ENCODE results near the gene ATF3. TPM values are rescaled to one million over a fixed set of nuclear protein-coding genes. Genes with fewer than 3 reads are reported as not detected.

Gene ATF3
- total RNA-seq, 4 donors from 2014 or later, result 1.8 to 42.6 (median 24.4) TPM

DNA sequence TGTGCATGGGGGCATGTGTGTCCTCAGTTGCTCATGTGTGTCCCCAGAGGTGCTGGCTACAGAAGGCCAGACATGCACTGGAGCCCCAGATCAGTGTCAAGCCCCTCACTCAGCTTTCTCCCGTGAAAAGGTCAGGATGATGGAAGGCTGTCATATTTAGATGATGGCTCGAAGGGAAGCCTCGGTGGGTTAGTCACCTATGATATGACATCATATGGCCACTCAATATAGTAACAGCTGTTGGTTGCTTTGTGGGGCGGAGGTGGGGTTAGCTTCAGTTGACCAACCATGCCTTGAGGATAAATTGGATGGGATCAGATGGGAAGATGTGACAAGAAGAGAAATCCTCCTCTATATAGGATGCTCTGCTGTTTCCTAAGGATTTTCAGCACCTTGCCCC, 43.5 kb upstream of the ATF3 start:
- intact Hi-C loops (cut with DNase I; ENCODE audit: low total_unique reads), result no loop called here
- no peak overlapping the region for H3K27ac ChIP-seq
- no peaks in the 10 kb centered on the region for H3K4me1 ChIP-seq
- H3K4me3 ChIP-seq, result no peak overlapping the region
- DNase-seq, result no peak
- TF ChIP-seq, protein P1, sequence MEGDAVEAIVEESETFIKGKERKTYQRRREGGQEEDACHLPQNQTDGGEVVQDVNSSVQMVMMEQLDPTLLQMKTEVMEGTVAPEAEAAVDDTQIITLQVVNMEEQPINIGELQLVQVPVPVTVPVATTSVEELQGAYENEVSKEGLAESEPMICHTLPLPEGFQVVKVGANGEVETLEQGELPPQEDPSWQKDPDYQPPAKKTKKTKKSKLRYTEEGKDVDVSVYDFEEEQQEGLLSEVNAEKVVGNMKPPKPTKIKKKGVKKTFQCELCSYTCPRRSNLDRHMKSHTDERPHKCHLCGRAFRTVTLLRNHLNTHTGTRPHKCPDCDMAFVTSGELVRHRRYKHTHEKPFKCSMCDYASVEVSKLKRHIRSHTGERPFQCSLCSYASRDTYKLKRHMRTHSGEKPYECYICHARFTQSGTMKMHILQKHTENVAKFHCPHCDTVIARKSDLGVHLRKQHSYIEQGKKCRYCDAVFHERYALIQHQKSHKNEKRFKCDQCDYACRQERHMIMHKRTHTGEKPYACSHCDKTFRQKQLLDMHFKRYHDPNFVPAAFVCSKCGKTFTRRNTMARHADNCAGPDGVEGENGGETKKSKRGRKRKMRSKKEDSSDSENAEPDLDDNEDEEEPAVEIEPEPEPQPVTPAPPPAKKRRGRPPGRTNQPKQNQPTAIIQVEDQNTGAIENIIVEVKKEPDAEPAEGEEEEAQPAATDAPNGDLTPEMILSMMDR (IDR thresholded peaks at IDR 0.05), result no peak
- no peak for TF ChIP-seq POLR2A (IDR thresholded peaks at IDR 0.05)
- no peaks in the 10 kb centered on the region for H3K9me3 ChIP-seq
- no peaks in the 10 kb centered on the region for H3K36me3 ChIP-seq
- H3K27me3 ChIP-seq, result no peaks in the 10 kb centered on the region

DNA sequence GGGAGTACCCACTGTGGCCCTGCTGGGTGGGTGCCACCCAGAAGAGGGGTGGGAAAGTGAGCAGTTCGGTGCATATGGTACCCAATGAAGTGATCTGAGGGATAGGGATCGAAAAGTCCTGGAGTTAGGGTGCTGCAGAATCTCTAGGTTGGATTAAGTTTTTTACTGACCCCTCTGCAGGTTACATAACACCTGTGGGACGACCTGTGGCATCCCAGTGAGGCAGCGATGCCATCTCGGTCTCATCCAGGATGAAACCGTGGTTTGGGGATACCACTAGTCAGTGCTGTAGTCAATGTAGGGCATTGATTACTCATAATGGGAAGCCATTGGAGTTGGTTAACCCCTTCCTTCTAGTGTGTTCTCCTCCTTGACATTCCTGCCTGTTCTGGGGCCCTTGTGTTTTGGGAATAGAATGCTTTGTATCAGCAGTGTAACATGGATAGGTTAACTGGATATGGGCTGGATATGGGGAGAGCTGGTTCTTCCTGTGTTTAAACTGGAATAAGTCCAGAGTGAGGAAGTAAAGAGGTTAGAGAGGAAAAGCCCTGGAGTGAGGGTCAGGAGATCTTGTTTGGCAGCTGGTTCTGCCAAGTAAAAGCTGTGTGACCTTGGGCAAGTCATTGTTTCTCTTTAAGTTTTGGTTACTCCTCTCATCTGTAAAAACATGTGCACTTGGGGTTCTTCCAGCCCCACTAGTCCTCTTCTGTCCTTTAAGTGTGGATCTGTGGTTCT, 42.8 kb upstream of the ATF3 start:
- intact Hi-C loops (cut with DNase I; ENCODE audit: low total_unique reads), result no loop called here
- no peaks in the 10 kb centered on the region for H3K36me3 ChIP-seq
- peak overlapping the region in 1 of 2 donors; percentile 87 for H3K27ac ChIP-seq
- H3K4me1 ChIP-seq, result no peaks in the 10 kb centered on the region
- H3K4me3 ChIP-seq, result no peak overlapping the region
- TF ChIP-seq, protein P1 (IDR thresholded peaks at IDR 0.05), result no peak
- TF ChIP-seq POLR2A (IDR thresholded peaks at IDR 0.05), result no peak
- no peak for DNase-seq
- H3K9me3 ChIP-seq, result no peaks in the 10 kb centered on the region
- H3K27me3 ChIP-seq, result no peaks in the 10 kb centered on the region

DNA sequence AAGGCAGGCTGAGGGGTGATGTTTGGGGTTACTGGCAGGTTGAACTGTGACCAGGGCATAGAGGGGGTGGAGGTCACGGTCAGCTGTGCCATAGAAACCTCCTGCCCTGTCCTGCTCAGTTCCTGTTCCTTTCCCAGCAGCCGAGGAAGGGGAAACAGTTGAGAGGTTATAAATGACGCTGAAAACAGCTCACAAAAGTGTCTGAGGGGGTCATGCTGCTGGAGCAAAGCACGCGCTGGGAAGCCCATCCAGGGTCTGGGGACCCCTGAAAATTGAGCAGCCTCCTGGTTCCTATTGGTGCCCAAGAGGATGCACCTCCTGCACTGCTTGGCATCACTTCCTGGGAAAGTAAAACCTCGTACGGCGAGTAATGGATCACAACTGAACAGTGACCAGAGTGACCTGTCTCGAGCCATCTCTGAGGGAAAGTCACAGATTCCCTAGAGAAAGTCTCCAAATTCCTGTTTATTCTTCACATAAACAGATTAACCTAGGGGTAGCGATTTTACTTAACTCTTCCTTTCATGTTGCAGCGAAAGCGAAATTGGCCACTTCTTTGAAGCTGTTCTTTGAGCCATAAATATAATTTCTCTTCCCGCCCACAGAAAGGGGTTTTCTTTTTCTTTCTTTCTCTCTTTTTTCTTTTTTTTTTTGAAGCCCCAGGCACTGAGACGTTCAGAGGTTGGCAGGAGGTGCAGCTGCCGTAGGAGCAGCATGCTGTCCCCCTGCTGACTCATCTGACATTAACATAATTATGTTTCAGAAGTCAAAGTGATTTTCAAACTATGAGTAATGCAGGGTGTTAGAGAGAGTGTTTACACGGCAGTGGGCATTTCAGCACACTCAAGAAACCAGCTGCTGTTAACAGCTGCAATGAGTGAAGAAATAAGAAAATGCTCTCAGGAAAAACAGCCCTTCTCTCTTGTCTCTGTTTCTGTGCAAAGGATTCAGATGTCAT, 41.8 kb upstream of the ATF3 start:
- Histone ChIP-seq H3K4me3 (peak overlapping the region; percentile 30 to 50), H3K27ac (peak overlapping the region; percentile 67 to 87), H3K27me3 (no peaks in the 10 kb centered on the region), H3K9me3 (no peaks in the 10 kb centered on the region), H3K4me1 (no peaks in the 10 kb centered on the region), H3K36me3 (no peaks in the 10 kb centered on the region)
- peak in 1 of 2 donors; percentile 24 for TF ChIP-seq POLR2A (IDR thresholded peaks at IDR 0.05)
- TF ChIP-seq, protein P1 (IDR thresholded peaks at IDR 0.05), result no peak
- intact Hi-C loops (cut with DNase I; ENCODE audit: low total_unique reads), result no loop called here
- DNase-seq, result peak in 1 of 2 donors; percentile 53

DNA sequence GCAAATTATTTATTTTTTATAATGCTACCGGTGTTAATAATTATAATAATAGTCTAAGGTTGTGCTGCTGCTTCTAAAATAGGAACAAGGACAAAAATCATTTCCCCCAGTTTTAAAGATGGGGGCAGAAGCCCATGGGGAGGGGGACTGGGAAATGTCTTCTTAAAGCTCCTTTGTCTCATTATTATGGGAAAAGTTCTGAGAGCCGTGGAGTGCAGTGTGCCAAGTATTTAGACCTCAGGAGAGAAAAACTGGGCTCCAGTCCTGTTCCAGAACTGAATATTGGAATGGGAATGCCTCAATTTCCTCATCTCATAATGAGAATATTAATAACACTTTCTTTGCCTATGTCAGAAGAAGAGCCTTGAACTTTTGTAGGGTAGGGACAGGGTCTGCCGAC, 40.9 kb upstream of the ATF3 start:
- no peaks in the 10 kb centered on the region for H3K4me1 ChIP-seq
- TF ChIP-seq, protein P1 (IDR thresholded peaks at IDR 0.05), result no peak
- TF ChIP-seq POLR2A (IDR thresholded peaks at IDR 0.05), result no peak
- H3K27ac ChIP-seq, result peak overlapping the region; percentile 67 to 87
- intact Hi-C loops (cut with DNase I; ENCODE audit: low total_unique reads), result no loop called here
- H3K9me3 ChIP-seq, result no peaks in the 10 kb centered on the region
- no peaks in the 10 kb centered on the region for H3K27me3 ChIP-seq
- no peak for DNase-seq
- H3K36me3 ChIP-seq, result no peaks in the 10 kb centered on the region
- no peak overlapping the region for H3K4me3 ChIP-seq

Measured in uterus (tissue), 4 donors.